GM19468 (cell line): Measurements from ENCODE around the gene IGF2R.
"Not testable (repeated sequence)": the region's sequence is repeated elsewhere in the genome, so short reads cannot be mapped to it uniquely, and the experiment has no call there.

Experiments
- ATAC-seq: cut with Tn5 transposase; IDR thresholded peaks from one replicate; pipeline ENCODE4 v1.9.1; 2021; ENCODE audit warnings: mild to moderate bottlenecking, moderate library complexity, moderate number of reproducible peaks; ENCODE audit not compliant: unreplicated experiment; ENCODE audit errors: extremely low read depth

IGF2R gene

GRCh38 chr6:160129881-160130615 is 161.2 kb downstream of the IGF2R start:
- ATAC-seq, result no peak

GRCh38 chr6:160130729-160131484 is 162.0 kb downstream of the IGF2R start:
- no peak for ATAC-seq

GRCh38 chr6:160131636-160132296 is 162.9 kb downstream of the IGF2R start:
- no peak for ATAC-seq

DNA sequence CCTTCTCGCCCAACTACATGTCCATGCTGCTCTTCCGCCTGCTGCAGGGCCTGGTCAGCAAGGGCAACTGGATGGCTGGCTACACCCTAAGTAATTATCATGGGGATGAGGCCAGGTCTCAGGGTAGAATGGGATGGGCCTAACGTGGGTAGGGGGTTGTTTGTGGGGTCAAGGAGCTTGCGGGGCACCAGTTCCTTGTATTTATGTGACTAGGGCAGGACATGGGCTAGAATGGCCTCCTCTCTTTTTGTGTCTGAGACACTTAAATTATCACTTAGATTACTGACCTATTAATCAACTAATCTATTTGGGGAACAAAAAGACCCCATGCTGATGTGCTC is 163.4 kb downstream of the IGF2R start:
- no peak for ATAC-seq

DNA sequence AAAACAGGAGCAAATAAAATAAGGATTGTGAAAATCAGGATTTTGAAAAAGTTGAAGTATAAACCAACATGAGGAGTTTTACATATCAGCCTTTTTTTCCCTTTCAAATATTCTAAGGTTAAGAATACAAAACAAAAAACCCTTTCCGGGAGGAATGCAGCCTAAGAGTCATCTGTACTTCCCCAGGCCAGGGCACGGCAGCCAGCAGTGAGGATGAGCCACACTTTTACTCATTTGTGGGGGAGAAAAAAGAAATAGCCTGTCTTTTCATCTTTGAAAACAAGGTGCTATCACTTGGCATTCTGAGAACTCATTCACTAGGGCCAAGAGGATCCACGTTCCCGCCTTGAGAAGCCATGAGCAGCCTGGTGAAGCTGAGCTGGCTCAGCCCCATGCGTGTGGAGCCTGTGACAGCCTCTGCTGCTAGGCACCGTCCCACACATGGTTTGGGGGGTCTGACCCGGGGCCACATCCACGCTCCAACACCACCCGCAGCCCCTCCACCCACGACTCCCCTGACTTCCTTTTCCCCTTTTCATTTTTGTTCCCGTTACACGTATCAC is 164.0 kb downstream of the IGF2R start:
- ATAC-seq, result no peak

DNA sequence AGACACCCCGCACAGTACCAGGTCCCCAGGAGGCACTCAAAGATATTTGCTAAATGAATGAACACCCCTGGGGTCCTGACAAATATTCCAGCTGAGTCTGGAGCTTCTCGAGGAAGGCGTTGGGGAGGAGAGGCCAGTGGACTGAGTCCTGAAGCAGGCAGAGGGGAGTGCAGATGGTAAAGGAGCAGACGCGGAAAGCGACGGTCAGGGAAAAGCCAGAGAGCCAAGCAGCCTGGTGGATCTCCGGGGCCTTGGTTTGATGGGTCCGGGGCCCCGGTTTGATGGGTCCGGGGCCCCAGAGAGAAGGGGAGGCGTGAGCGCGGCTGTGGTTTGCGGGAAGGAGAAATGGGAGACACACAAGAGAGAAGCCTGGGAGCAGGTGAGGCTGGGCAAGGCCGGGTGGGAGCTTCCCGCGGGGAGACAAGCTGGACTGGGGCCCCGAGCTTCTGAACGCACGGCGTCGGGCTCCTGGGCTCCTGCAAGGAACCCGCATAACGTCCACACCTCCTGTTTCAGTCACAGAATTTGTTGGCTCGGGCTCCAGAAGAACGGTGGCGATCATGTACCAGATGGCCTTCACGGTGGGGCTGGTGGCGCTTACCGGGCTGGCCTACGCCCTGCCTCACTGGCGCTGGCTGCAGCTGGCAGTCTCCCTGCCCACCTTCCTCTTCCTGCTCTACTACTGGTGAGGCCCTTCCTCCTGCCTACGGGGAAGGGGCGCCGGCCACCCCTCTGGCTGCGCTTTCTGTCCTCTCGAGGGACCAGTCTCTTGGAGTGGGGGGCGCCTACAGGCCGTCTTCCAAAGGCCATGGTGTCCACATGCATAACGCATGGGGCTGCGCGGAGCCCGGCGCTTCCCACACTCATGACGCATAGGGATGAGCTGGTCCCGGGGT is 164.8 kb downstream of the IGF2R start:
- ATAC-seq, result no peak

- not testable (repeated sequence) for ATAC-seq
These were observed 165.5 kb downstream of the IGF2R start for GRCh38 chr6:160134337-160134751.

DNA sequence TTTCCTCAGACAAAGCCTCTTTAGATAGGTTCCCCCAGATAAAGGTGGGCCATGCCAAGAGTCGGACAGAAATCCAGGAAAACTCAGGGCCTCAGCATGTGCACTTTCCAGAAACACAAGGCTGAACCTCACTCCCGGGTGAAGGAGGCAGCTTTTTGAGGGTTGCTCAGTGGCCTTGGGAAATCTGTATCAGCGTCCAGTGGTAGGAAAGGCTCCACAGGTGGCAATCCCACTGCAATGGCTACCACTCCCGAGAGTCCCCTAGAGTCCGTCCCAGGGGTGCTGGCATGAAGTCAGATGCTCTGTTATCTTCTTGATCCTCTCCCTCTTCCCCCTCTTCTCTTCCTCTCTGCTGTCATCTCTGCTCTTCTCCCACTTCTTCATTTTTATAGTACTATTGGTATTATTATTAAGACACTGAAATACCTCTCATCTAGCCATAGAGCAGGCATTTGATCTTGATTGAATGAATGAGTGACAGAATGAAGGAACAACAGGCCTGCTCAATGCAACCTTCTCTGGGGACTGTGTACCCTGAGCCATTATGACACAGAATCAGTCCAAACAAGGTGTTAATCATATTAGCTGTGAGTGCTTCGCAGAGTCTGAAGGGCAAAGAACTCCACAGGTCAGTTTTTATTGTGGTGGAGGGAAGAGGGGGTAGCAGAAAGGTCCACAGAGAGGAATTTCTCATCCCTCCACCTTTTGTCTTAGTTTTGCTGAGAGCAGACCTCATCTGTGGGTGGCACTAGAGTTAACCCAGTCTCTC is 166.1 kb downstream of the IGF2R start:
- ATAC-seq, result no peak

DNA sequence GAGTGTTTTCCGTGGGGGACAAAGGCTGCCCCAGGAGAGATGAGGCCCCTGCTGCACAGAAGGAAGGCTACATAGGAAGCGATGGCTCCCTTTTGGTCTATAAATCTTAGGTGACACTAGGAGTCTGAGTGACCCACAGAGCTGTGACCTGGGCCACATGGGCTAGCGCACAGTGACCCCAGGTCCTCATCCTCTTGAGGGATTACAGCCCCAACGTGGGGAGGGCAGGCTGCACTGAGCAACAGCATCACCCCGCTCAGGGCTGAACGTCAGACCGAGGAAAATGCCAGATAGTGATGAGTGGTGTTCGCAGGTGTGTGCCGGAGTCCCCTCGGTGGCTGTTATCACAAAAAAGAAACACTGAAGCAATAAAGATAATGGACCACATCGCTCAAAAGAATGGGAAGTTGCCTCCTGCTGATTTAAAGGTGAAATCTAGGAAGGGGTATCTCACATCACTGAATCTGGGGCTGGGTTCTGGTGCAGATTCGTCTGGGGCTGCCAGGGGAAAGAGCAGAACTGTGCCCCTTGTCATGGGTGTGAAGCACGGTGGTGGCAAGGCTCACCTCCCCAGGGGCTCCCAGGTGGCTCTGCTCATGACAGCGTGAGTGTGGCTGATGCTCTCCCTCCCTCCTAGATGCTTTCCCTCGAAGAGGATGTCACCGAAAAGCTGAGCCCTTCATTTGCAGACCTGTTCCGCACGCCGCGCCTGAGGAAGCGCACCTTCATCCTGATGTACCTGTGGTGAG is 167.2 kb downstream of the IGF2R start:
- ATAC-seq, result no peak

GRCh38 chr6:160137130-160137988 is 168.5 kb downstream of the IGF2R start:
- ATAC-seq, result no peak

- ATAC-seq, result peak; percentile 43
These were observed 169.3 kb downstream of the IGF2R start for GRCh38 chr6:160137989-160138835.

DNA sequence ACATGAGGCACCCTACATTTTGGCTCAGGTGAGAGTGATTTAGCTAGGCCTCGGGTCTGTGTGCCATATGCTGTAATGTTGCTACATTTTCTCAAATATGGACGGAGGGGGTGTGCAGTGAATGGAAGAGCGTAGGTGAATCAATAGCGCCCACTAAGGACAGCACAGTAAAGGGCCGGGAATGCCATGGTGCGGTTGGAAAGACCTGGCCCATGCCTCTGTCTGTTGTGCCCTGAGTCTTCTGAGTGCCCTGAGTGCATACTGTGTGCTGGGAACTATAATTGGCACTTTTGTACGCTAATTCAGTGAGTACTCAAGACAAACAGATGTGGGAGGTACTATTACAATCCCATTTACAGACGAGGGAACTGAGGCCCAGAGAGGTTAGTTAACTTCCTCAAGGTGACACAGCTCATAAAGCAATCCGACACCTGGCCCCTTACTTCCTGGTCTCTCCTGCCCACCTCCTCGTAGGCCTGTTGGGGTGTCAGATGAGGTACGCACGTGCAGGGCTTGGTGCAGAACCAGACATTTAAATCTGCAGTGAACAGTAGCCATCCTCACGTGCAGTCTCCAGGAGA is 170.0 kb downstream of the IGF2R start:
- ATAC-seq, result no peak

DNA sequence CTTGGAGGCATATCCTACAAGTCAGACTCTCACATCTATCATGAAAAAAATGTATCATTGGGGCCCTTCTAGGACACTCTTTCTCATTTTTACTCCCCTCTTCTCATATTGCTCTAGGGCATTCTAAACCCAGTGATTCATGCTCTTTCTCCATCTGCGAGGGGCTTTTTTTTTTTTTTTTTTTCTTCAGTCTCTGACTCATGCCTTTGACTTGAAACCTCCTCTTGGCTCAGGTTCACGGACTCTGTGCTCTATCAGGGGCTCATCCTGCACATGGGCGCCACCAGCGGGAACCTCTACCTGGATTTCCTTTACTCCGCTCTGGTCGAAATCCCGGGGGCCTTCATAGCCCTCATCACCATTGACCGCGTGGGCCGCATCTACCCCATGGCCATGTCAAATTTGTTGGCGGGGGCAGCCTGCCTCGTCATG is 170.6 kb downstream of the IGF2R start:
- no peak for ATAC-seq

GRCh38 chr6:160140493-160140892 is 171.6 kb downstream of the IGF2R start:
- not testable (repeated sequence) for ATAC-seq

- ATAC-seq, result no peak
These were observed 172.3 kb downstream of the IGF2R start for GRCh38 chr6:160141001-160141726.
